GM18858 (cell line): ENCODE measurements around the gene PCAT7.
"Not testable (repeated sequence)": the region's sequence is repeated elsewhere in the genome, so short reads cannot be mapped to it uniquely, and the experiment has no call there.

ENCODE experiments used
- ATAC-seq: cut with Tn5 transposase; IDR thresholded peaks from one replicate; pipeline ENCODE4 v1.9.1; 2021; ENCODE audit not compliant: unreplicated experiment

PCAT7 gene

GRCh38 chr9:94554439-94555331 is at the start of gene PCAT7:
Gene PCAT7, plus strand, starts transcription at chr9:94555083.
- ATAC-seq = no peak

DNA sequence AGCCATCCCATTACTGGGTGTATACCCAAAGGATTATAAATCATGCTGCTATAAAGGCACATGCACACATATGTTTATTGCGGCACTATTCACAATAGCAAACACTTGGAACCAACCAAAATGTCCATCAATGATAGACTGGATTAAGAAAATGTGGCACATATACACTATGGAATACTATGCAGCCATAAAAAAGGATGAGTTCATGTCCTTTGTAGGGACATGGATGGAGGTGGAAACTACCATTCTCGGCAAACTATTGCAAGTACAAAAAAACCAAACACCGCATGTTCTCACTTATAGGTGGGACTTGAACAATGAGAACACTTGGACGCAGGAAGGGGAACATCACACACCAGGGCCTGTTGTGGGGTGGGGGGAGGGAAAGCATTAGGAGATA is 48.5 kb upstream of the PCAT7 start:
- not testable (repeated sequence) for ATAC-seq

DNA sequence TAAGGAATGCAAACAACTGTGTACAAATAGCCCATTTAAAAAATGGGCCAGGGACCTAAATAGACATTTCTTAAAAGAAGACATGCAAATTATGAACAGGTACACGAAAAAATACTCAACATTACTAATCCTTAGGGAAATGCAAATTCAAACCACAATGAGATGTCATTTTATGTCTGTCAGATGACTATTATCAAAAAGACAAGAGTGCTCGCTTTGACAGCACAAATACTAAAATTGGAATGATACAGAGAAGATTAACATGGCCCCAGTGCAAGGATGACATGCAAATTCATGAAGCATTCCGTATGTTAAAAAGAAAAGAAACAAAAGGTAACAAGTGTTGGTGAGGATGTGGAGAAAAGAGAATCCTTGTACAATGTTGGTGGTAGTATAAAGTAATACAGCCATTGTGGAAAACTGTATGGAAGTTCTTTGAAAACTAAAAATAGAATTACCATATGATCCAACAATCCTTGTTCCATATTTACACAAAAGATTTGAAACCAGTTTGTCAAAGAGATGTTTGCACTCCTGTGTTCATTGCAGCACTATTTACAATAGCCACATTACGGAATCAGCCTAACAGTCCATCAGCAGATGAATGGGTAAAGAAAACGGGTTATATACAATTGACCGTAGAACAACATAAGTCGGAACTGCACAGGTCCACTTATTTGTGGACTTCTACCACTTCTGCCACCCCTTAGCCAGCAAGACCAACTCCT is 47.2 kb upstream of the PCAT7 start:
- no peak for ATAC-seq

DNA sequence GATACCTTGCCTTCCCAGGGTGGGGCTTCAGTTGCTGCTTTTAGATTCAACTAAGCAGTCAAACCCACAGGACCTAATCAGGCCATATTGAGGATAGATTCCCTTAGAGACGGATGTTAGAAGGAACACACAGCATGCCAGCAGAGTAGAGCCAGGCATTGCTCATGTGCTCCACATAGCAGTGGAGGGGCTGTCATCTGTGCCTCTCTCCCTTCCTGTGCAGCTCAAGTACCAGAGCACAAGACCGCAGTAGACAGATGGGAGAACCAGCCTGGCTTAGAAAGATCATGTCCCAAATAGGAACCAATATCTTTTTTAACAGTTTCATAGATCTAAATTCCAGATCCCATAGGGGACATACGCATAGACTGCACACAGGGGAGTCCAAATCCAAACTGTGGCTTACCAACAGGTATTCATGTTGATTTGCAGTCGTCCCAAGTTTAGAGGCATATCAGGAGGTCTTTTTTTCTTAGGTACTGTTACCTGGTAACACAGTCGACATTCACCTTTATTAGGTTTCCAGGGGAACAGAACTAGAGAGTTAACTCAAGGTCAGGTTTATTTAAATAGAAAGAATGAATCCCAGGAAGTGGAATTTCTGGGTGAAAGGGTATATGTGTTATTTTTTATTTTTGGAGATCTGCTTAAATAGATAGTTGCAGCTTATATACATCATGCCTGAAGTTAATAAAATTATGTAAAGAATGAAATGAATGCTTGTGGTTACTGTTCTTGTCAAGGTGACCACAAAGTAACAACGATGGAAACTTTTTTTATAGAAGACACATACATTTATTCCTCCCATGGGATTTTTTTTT is 43.5 kb upstream of the PCAT7 start:
- ATAC-seq = no peak

GRCh38 chr9:94511955-94512265 is 43.0 kb upstream of the PCAT7 start:
- ATAC-seq = no peak

GRCh38 chr9:94514722-94515121 is 40.2 kb upstream of the PCAT7 start:
- no peak for ATAC-seq

DNA sequence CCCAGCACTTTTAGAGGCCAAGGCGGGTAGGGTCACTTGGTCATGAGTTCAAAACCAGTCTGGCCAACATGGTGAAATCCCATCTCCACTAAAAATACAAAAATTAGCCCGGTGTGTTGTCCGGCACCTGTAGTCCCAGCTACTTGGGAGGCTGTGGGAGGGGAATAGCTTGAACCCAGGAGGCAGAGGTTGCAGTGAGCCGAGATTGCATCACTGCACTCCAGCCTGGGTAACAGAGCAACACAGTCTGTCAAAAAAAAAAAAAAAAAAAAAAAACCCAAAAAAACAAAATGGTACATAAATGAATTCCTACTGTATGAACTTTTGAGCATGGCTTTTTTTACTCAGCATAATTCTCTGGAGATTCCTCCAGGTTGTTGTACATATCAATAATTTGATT is 37.6 kb upstream of the PCAT7 start:
- ATAC-seq = no peak

DNA sequence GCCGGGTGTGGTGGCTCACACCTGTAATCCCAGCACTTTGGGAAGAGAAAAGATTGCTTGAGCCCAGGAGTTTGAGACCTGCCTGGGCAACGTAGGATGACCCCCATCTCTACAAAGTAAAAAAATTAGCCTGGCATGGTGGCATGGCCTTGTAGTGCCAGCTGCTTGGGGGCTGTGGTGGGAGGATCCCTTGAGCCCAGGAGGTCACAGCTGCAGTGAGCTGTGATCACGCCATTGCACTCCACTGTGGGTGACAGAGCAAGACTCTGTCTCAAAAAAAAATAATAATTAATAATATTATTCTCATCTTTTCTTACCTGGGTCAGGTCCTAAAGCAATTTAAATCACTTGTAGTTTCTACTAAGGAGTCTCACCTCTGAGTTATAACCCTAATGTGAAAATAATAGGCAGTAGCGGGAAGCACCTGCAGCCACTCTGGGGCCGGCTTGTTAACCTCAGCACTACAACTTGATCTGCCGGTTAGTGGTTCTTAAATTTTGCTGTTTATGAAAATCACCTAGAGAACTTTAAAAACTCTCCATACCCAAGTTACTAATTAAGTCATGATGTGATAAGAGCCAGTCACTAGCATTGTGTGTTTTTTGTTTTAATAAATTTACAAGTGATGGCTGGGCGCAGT is 29.4 kb upstream of the PCAT7 start:
- no peak for ATAC-seq

- ATAC-seq = no peak
Observed at GRCh38 chr9:94526271-94526670, 28.6 kb upstream of the PCAT7 start.

- ATAC-seq = no peak
Observed at GRCh38 chr9:94526951-94527350, 27.9 kb upstream of the PCAT7 start.

DNA sequence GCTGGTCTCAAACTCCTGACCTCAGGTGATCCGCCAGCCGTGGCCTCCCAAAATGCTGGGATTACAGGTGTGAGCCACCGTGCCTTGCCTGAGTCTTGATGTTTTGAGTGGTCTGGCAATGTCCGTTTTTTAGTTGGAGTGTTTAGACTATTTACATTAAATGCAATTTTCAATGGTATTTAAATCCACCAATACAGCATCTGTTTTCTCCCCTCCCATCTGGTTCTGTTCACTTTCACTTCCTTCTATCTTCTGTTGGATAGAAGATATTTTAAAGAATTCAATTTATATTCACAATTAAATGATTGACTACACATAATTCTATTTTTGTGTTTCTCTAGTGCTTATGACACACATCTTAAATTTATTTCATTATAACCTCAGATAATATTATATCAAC is 26.0 kb upstream of the PCAT7 start:
- no peak for ATAC-seq

DNA sequence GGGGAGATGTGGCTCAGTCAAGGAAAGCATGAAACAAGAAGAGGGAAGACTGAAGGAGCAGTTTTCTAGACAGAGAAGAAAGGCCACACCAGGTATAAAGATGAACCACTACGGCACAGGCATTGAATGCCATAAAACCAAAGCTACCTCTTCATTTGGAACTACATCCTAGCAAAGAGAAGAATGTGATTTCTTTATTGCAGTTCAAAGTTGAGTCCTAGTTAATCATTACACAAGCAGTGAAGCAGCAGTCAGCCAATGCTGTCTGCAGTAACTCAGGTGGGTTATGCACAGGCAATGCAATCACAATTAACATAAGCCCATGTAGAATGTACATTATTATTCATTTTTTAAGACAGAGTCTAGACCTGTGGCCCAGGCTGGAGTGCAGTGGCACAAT is 21.7 kb upstream of the PCAT7 start:
- no peak for ATAC-seq

GRCh38 chr9:94533601-94534000 is 21.3 kb upstream of the PCAT7 start:
- ATAC-seq = no peak

DNA sequence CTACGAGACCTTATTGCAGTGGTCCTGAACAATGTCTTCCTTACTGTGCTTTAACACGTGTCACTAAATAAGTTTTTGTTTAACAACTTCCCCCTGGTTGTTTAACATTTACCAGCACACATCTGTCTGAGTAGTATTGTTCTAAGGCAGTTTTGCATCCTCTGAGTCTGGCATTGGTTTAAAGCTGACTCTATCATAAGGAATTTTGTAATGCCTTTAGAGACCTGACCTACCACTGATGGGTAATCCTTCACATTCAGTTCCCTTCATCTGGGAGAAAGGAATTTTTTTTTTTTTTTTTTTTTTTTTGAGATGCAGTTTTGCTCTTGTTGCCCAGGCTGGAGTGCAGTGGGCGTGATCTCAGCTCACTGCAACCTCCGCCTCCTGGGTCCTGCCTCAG is 20.0 kb upstream of the PCAT7 start:
- ATAC-seq = no peak

- ATAC-seq = no peak
Observed at GRCh38 chr9:94538908-94539307, 16.0 kb upstream of the PCAT7 start.

GRCh38 chr9:94544335-94544734 is 10.5 kb upstream of the PCAT7 start:
- ATAC-seq = not testable (repeated sequence)

GRCh38 chr9:94545940-94546339 is 8.9 kb upstream of the PCAT7 start:
- no peak for ATAC-seq

DNA sequence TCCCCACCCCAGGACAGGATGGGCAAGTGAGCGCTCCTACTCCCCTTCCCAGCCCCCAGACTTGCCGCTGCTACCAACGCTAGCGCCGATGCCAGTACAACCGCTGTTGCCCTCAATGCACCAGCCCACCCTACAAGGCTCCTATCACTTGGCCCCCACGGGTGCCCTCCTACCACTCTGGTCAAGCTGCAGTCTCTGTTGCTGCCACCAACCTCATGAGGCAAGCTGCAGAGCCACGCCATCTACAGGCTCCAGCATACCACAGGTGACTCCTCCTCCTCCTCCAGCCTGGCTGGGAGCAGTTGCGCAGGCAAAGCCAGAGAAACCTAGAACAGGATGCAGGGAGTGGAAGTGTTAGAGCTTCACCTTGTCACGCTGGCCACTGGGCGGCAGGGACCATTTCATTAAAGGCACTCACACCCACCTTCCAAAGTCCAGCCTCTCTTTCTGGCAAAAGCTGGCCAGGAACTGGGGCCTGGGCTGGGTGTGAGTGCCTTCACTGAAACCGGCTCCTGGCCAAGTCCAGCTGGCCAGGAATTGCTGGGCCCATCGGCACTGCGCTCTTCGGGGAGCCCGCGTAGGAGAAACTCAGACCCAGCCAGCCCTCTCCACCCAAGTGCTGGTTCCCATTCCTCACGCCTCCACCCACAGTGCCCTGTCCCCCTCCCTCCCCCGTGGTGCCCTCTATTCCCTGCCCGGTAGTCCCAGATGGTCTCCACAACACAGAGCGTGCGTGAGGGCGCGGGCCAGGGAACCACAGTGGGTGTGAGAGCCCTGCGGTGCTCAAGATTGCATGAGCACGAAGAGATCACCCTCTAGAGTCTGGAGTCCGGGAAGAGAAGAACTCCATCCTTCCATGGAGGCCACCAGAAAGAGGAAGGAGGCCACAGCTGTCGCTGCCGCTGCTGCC is 1.6 kb upstream of the PCAT7 start:
- no peak for ATAC-seq

- ATAC-seq = no peak
Observed at GRCh38 chr9:94554078-94554438, 825 bp upstream of the PCAT7 start.

GRCh38 chr9:94557376-94557775 is 2.5 kb downstream of the PCAT7 start:
- ATAC-seq = no peak
